CD4-positive, alpha-beta T cell treated with Interferon alpha-2 for 1 hour (primary cell): Measurements from ENCODE around the gene SLC6A9.

Source experiments
- DNase-seq, 2 donors: peaks; one replicate each; pipeline ENCODE4 v3.0.0-alpha.2; 2020 to 2022

SLC6A9 gene

DNA sequence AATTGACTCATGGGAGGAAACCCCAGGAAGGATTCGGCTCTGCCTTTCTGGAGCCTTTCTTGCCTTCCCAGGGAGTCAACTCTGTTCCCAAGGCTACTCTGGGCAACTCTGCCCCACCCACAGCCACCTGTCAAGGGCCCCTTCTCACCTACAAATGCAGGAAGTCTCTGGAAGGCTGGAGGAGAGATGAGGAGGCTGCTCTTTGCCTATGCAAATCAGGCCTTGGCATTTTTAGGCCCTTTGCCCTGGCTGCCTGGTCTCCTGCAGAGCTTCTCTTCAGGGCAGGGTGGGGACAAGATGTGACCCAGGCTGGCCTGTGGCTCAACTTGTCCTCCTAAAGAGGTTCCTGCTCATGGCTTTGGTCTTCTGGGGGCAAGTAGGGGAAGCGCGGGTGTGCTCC, 5.4 kb downstream of the SLC6A9 start:
- no peak for DNase-seq

DNA sequence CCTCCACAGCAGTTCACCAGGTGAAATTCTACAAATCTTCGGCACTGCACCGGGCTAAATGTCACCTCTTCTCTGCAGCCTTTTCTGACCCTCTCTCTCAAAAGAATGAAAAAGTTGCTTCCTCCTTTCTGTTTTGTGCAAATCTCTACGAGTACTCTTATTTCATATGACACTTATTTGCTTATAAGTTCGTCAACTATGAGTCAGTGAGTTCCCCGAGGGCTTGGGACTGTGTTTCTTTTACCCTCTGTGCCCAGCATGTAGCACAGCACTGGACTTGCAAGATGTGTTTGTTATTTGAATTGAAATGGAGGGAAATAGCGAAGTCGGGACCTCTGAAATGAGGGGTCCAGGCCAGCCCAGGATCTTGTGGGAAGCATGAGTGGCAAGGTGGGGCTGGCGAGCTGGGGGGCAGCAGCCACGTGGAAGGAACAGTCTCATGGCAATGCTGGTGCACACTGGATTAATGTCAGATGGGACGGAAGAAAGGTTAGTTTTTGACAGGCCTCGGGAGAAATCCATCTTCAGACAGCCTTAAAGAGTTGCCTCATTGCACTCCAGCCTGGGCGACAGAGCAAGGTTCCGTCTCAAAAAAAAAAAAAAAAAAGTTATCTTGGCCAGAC, 6.2 kb downstream of the SLC6A9 start:
- DNase-seq, result no peak

DNA sequence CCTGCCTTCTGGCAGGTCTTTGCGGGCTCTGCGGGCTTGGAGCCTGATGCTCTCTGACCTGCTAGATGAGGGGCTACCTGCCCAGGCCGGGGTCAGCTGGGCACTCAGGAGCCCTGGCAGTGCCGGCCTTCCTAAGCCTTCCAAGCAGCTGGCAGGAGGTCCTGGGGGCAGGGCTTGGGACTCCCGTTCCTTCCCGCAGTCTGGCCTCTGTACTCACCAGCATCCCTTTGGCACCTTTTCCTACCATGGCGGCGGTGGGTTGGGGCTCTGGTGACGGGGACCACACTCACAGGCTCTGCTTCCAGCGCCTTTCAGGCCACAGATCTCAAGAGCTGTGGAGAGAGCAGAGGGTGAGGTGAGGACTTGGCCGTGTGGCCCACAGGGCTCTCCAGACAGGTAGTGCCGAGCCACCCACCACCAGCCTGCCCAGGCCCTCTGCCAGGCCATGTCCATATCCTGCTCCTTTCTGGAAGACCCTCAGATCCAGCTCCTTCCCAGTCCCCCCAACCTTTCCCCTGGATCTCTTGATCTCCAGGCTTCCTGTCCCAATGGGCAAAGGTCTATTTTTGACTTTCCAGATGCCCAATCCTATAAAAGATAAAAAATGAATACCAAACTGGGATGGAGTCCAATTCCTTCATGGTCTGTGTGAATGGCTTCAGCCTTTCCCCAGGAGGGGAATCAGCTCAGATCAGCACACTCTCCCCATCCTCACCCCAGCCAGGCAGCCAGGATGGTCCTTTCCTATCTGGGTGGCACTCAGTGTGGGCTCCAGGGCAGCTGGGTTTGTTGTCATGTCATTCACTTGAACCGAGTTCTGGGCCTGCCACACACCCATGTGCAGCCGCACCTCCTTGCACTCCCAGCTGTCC, 7.0 kb downstream of the SLC6A9 start:
- DNase-seq, result no peak

DNA sequence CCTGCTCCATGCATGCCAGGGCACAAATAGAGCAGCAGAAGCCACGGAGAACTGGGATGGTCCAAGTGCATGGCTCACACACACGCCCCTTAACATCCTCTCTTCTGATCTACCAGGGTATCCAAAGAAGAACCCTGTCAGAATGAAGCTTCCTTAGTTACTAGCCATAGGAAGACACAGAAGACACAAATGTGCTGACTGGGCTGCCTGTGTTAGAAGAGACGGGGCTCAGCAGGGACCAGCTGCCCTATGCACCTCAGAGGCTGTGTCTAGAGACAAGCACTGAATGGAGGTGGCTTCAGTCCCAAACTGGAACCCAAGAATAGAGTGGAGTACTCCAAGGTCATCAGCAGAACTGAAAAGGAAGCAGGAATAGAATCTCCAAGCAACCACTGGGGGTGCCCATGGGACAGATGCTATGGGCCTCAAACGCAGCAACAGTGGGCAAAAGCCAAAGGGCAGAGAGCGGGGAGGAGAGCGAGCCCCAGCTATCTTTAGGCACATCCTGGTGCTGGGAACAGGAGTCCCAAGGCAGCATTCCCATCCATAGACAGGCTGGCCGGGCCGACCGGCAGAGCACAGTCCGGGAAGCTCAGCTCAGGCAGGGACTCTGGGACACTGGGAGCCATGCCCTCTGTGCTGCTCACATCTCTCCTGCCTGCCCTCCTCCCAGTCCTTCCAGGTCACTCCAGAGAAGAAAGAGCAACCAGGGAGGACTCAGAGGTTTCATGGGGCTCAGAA, 9.5 kb downstream of the SLC6A9 start:
- DNase-seq, result no peak

DNA sequence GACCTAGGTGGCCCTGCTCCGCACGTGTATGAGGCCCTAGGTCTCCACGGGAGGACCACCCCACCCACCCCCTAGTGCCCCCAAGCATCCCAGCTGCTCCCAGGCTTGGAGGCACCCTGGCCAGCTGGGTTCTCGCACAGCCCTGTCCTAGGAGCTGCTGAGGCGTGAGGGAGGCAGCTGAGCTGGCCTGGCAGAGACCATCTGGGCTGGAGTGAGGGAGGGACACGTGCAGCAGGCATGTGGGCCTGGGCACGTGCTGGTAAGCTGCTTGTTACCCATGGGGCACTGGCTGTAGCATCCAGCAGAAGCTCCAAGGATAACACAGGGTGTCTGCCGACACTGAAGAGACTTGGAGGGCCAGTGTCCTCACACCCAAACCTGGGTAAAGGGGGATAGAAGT, 10.1 kb downstream of the SLC6A9 start:
- DNase-seq, result no peak

DNA sequence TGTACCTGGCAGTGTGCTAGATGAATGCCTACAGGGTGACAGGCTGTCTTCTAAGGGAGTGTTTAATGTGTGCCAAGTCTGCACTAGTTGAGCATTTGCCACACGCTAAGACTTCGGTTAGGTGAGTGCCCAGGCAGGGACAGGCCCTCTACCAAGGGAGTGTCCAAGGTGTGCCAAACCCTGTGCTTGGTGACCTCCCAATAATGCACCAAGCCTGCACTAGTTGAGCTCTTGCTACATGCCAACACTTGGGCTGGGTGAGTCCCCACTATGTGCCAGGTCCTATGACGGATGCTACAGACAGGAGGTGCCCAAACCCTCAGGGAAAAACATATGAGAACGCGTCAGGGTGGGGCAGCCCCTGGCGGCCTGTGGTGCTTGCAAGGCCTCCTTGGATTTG, 10.8 kb downstream of the SLC6A9 start:
- no peak for DNase-seq

DNA sequence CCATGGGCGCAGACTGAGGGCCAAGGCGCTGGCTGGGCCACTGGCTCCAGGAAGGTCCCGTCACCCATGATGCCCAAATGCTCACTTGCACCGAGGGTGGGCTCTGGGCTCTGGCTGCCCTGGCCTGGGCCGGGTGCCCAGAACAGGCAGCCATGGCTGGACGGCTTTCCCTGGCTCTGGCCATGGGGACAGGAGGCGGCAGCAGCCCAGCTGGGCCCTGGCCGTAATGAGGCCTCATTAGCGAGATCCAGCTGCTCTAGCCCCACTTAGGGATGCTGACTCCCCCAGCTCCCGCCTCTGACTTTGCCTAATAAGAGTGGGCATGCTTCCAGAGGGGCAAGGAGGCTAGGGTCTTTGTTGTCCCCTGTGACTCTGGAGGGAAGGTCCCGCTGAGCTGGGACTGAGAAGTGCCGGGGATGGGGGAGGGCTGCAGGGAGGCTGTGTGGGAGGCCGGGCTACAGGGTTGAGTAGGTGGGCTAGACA, 11.8 kb downstream of the SLC6A9 start:
- no peak for DNase-seq

DNA sequence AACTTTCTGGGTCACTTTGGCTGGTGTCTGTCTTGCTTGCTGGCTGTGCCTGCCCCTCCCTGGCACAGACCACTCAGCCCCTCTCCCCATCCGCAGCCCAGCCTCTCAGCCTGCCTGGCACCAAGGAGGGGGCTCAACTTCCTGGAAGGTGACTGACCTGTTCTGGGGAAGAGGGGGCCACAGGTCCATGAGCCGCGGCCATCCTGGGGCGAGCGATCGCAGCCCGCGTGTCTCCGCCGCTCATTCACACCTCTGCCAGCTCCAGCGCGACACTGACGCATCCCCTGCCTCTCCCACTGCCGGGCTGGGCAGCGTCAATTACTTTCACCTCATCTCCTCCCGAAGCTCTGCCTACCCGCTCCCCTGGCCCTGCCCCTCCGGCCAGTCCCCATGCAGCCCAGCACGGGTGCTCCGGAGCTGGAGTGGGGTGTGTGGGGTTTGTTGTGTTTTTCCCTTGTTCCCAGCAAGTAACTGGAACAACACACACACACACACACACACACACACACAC, 14.3 kb downstream of the SLC6A9 start:
- DNase-seq, result no peak

DNA sequence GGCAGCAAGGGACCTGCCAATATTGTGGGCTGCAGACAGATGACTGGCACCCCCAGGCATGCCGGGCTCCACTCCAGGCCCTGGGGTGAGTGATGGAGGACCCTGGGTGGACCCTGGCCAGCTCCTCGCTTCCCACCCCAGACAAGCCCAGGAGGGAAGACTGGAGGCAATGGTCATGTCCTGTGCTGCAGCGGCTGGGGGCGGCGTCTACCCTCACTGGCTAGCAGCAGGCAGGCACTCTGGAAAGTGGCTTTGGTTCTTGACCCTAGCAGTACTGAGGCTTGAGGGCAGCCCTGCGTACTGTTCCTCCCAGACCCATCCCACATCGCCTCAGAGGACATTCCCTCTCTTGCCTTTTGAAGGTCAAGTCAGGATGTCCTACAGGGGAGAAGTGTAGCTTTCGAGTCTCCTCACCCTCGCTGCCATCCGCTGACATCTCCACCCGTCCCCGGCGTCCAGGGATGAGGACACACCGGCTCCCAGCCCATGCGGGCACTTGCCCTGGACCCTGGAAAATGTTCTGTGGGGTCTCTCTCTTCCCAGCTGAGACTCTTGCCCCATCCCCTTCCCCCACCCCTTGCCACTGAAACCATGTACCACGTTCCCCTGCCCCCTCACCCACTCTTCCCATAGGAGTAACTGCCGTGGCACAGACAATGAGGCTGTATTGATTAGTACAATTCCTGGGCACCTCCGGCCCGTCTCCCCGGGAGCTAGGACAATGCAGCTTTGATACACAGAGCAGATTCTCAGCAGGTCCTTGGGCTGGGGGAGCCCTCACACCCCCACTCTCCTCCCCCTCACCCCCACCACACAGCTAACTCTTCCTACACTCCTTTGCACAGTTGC, 15.0 kb downstream of the SLC6A9 start:
- DNase-seq, result no peak

DNA sequence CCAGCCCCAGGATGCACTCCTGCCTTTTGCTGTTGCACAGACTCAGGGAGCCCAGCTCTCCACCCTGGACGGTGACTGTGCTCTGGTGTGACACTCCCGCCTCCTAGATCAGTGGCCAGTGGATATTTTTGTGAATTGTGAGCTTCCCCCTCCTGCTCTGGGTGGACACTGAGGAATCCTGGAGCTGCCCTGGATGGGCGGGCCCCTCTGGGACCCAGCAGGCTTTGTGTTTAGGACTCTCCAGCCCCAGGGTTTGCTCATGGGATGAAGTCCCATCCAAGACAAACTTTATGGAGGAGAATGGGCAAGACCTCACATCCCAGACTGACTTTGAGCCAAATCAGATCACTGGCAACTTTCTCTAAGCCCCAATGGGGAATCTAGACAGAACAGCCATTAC, 16.1 kb downstream of the SLC6A9 start:
- DNase-seq, result no peak

DNA sequence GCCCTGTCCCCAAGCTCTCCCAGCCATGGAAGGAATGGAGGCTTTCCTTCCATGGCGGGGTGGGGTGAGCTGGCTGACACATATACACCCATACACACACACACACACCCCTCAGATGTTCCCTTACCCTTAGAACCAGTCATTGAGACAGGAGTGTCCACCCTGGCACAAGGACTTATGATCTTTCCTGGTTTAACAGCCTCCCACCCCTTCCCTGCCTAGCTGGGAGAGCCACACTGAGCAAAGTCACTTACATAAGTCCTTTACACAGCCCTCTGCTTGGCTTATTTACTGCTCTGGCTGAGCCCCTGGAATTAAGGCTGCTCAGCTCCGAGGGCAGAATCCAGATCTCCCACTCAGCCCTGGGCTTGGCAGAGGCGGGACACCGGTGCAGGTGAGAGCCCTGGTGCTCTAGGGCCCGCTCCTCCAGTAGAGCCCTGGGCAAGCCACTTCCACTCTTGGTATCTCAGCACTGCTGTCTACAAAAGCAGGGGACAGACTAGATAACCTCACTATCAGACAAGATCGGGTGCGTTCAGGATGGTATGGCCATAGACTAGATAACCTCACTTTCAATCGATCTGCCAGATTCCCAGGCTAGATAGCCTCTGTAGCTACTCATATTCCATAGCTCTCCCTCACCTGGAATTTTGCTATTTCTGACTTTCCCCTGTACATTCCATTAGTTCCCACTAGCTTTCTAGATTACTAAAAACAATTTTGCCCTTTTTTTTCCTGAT, 16.7 kb downstream of the SLC6A9 start:
- DNase-seq, result no peak

DNA sequence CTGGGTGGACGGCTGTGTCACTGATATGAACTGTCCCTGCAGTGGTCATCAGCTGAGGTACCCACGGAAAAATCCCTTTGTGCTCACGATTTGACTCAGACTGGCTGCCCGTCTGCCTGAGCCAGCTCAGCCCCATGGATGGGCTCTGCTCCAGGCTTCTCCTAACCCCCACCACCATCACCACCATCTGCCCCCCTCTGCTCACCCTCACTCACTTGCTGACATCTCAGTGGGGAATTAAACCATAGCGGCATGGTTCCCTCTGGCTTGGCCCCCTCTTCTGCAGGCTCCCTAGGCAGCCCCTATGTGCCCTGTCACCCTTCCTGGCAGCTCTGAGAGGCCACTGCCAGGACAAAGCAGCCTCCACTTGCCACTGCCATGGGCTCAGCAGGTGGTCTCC, 17.3 kb downstream of the SLC6A9 start:
- no peak for DNase-seq

DNA sequence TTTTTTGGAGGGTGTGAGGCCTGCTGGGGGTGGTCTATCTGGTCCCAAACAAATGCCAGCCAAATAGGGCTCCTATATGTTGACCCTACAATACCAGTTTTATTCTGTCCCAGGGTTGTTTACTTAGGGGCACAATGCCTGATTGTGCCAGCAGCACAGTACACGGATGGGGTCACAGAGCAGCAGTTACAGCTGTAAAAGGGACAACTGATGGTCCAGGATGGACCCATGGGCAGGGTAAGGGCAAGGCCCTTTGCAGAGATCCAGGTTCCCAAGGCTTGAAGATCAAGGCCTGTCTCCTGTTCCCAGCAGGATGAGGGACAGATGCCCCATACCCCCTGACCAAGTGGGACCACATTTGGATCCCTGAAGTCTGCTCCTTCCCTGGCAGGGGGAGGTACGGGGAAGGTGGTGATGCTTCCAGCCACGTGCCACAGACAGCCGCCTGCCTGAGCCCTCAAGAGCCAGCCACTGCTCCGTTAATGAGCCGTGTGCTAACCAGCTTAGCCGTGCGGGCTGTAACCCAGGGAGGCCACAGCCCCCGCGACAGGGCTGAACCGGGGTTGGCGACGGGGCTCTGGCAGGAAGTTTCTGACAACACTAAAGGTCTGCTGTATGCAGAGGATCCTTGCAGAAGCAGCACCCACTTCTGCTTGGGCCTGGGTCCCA, 18.2 kb downstream of the SLC6A9 start:
- DNase-seq, result no peak

DNA sequence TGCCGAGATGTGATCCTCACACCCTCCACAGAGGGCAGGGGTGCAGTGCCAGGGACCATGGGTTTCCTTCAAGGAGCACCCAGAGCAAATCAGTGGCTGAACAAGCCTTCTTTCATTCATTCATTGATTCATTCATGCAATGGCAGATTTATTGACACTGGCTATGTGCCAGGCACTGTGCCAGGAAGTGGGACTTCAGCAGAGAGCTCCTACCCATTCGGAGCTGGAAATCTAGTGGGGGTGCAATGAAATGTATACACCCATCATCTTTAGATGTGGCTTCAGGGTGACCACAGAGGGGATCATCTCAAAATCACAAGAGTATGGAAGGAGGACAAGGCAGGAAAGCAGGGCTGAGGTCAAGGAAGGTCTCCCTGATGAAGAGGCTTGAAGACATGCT, 18.9 kb downstream of the SLC6A9 start:
- DNase-seq, result no peak

DNA sequence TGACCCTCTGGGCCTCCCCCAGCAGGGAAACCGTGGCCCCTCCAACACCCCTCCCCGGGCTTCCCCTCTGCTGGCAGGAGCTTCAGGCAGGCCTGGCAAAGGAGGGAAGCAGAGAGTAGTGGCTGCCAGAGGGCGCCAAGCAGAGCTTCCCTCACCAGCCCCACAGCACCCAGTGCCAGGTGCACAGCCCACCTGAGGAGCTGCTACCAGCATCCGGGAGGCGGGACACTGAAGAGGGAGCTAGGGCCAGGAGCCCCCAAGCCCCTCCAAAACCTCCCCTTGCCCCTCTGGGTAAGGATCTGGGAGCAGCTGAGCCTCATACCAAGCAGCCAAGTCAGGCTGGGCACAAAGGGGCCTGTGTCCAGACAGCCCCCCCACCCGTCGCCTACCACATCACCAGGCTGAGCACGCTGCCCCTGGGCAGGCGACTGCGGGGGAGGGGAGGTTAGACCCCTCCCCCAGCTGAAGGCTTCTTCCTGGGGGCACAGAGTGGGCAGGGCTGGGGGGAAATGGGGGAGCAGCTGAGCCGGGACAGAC, 20.3 kb downstream of the SLC6A9 start:
- no peak for DNase-seq

DNA sequence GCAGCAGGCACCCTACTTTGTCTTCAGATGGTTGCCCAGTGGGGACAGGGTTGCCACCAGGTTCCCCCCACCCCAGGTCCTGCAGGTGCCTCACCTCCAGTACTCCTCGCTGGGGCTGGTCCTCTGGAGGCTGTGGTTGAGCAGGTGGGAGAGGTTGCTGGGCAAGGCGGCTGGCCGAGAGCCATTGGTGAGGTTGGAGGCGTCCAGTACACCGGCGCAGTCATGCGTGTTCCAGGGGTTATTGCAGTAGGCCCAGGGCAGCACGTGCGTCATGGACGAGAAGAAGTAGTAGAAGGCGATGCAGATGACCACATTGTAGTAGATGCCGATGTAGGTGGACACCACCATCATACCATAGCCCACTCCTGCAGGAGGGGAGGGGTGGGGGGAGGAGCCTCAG, 23.0 kb downstream of the SLC6A9 start:
- no peak for DNase-seq

DNA sequence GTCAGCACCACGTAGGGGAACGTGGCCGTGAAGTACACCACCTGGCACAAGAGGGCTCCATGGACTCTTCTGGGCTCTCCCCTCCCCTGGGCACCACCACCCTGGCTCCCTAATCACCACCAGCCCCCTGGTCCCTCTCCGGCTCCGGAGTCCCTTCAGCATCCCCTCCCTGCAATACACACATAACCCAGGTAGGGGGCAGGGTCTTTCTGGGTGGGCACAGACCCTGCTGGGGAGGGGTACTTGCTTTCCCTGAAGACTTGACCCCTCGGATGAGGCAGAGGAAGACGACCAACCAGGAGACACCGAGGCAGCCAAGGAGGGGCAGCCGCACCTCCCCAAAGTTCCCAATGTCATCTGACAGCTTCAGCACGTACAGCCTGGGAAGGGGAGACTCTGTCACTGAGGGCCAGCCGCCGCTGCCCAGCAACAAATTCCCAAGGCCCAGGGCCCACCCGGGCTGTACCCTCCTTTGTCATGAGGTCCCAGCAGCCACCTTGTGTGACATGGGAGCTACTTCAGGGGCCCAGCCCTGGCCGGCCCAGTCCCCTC, 28.6 kb downstream of the SLC6A9 start:
- no peak for DNase-seq

DNA sequence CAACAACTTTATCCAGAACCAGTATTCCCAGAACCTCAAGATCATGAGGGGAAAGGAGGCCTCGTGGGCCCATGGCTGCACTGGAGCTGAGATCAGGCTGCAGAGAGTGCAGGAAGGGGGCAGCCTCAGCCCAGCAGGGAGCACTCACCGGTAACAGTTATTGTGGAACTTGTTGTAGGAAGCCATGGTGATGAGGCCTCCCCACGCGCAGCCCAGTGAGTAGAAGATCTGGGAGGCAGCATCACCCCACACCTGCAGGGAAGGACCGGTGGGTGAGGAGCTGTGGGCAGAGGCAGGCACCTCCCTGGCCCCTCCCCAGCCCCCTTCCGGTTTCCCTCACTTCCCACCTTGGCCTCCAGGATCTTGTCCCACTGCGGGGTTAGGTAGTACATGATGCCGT, 29.1 kb downstream of the SLC6A9 start:
- DNase-seq, result no peak

DNA sequence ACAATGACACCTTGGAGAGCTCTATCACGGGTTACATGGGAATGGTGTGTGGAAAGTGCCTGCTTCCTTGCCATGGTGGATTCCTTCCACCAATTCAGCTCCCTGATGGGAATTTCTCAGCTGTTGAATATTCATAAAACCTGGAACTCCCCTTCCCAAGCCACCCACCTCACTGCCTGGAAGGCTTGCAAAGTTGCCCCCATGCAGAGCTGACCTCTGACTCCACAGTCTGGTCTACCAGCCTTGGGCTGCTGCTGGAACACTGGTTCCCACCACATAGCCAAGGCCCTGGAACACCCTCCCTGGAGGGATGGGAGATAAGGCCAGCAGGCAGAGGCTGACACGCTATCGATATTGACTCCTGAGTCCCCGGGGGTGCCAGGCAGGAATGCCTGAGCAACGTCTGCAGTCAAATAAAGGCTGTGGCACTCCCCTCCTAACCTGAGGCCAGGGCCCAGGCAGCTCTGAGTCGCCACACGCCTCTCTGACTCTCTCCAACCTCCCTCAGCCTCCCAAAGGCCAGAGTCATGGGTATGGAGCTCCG, 31.1 kb downstream of the SLC6A9 start:
- DNase-seq, result no peak

DNA sequence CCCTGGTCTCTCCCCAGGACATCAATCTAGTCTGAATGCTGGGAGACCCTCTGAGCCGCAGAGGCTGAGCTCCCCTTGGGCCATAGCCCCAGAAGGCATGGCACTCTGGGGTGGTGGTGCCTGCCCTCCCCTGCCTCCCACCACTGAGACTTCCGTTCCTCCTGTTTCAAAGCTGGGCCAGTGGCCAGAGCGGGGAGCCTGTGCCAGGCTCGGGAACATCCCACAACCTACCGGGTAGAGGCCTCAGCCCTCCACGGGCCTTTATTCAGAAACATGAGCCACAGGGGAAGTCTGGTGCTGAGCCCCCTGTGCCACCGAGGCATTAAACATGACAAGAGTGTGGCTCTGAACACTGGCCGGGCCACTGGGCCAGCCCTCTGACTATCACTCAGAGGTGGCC, 31.8 kb downstream of the SLC6A9 start:
- no peak for DNase-seq
